Activated CD4-positive, alpha-beta T cell treated with anti-CD3 and anti-CD28 coated beads, Interleukin-2, amount 50 U/mL, for 1 hour (primary cell): Measurements from ENCODE around the gene ZEB1.
"Not testable (repeated sequence)": the region's sequence is repeated elsewhere in the genome, so short reads cannot be mapped to it uniquely, and the experiment has no call there.

Experiments used
- DNase-seq: peaks from one replicate; pipeline ENCODE4 v3.0.0-alpha.2; 2020

ZEB1 gene

GRCh38 chr10:31372439-31372838 is 53.4 kb downstream of the ZEB1 start:
- no peak for DNase-seq

GRCh38 chr10:31374146-31374696 is 55.2 kb downstream of the ZEB1 start:
- no peak for DNase-seq

GRCh38 chr10:31381171-31381570 is 62.2 kb downstream of the ZEB1 start:
- no peak for DNase-seq

GRCh38 chr10:31381766-31382316 is 62.8 kb downstream of the ZEB1 start:
- DNase-seq: no peak

- no peak for DNase-seq
Measured at GRCh38 chr10:31383810-31384588, 65.0 kb downstream of the ZEB1 start.

- no peak for DNase-seq
Measured at GRCh38 chr10:31384589-31384949, 65.6 kb downstream of the ZEB1 start.

GRCh38 chr10:31390804-31391203 is 71.8 kb downstream of the ZEB1 start:
- no peak for DNase-seq

GRCh38 chr10:31393844-31394243 is 74.8 kb downstream of the ZEB1 start:
- DNase-seq: no peak

- DNase-seq: no peak
Measured at GRCh38 chr10:31395695-31396094, 76.7 kb downstream of the ZEB1 start.

- no peak for DNase-seq
Measured at GRCh38 chr10:31396376-31396775, 77.4 kb downstream of the ZEB1 start.

- DNase-seq: no peak
Measured at GRCh38 chr10:31397852-31398251, 78.8 kb downstream of the ZEB1 start.

- DNase-seq: no peak
Measured at GRCh38 chr10:31399171-31399570, 80.2 kb downstream of the ZEB1 start.

GRCh38 chr10:31399631-31400030 is 80.6 kb downstream of the ZEB1 start:
- DNase-seq: no peak

GRCh38 chr10:31401287-31401686 is 82.3 kb downstream of the ZEB1 start:
- no peak for DNase-seq

GRCh38 chr10:31404640-31405039 is 85.6 kb downstream of the ZEB1 start:
- no peak for DNase-seq

- not testable (repeated sequence) for DNase-seq
Measured at GRCh38 chr10:31405829-31406228, 86.8 kb downstream of the ZEB1 start.

- not testable (repeated sequence) for DNase-seq
Measured at GRCh38 chr10:31412397-31412796, 93.4 kb downstream of the ZEB1 start.

GRCh38 chr10:31413325-31413724 is 94.3 kb downstream of the ZEB1 start:
- no peak for DNase-seq

- no peak for DNase-seq
Measured at GRCh38 chr10:31418481-31418880, 99.5 kb downstream of the ZEB1 start.

GRCh38 chr10:31419394-31420063 is 100.5 kb downstream of the ZEB1 start:
- DNase-seq: no peak

GRCh38 chr10:31421322-31421721 is 102.3 kb downstream of the ZEB1 start:
- DNase-seq: no peak

GRCh38 chr10:31422634-31423033 is 103.6 kb downstream of the ZEB1 start:
- no peak for DNase-seq

- DNase-seq: no peak
Measured at GRCh38 chr10:31424473-31424872, 105.5 kb downstream of the ZEB1 start.

GRCh38 chr10:31426401-31426800 is 107.4 kb downstream of the ZEB1 start:
- no peak for DNase-seq
